Uterus (tissue), 4 donors: Measurements from ENCODE around the gene STK36. TPM values are rescaled to one million over a fixed set of nuclear protein-coding genes. Genes with fewer than 3 reads are reported as not detected.
A peak's percentile ranks its signal among the peaks of the same experiment; 100 is the strongest.

Experiments
- DNase-seq, 2 donors: peaks; one replicate each; pipeline ENCODE4 v3.0.0-alpha.2; 2019 to 2020
- H3K27ac ChIP-seq, 2 donors: fragments of 200-600 bp; sonication (generic); 1 replicate in 1 of 2; 2 replicates in 1 of 2; pipeline ENCODE4 v1.5.1; 2016 to 2018
- H3K27me3 ChIP-seq, 2 donors: fragments of 200-600 bp; sonication (generic); one replicate each; pipeline ENCODE4 v1.5.1; 2018 to 2019; ENCODE audit warnings: control low read depth in 1 of 2
- H3K36me3 ChIP-seq, 2 donors: fragments of 200-600 bp; sonication (generic); one replicate each; pipeline ENCODE4 v1.5.1; 2019; ENCODE audit warnings: control low read depth in 1 of 2
- H3K4me1 ChIP-seq, 2 donors: fragments of 200-600 bp; sonication (generic); one replicate each; pipeline ENCODE4 v1.5.1; 2018 to 2019; ENCODE audit warnings: control low read depth in 1 of 2
- H3K4me3 ChIP-seq, 2 donors: fragments of 200-600 bp; sonication (generic); 1 replicate in 1 of 2; 2 replicates in 1 of 2; pipeline ENCODE4 v1.5.1; 2018 to 2019; ENCODE audit warnings: mild to moderate bottlenecking in 1 of 2
- H3K9me3 ChIP-seq, 2 donors: fragments of 200-600 bp; sonication (generic); one replicate each; pipeline ENCODE4 v1.5.1; 2019; ENCODE audit warnings: control low read depth in 1 of 2
- CTCF ChIP-seq, 4 experiments: fragments of 200-600 bp in 2 of 4; fragments of 450-650 bp in 2 of 4; sonication (generic) in 2 of 4; IDR thresholded peaks; one replicate each; pipeline ENCODE4 v1.5.1; 2016 to 2019; ENCODE audit warnings: antibody characterized with exemption in 4 of 4, mild to moderate bottlenecking in 2 of 4, moderate library complexity in 1 of 4
- POLR2A ChIP-seq, 2 donors: fragments of 450-650 bp; IDR thresholded peaks; one replicate each; pipeline ENCODE4 v1.6.1; 2016; ENCODE audit warnings: antibody characterized with exemption in 2 of 2, mild to moderate bottlenecking in 1 of 2, moderate library complexity in 1 of 2
- intact Hi-C: fragments of 100-400 bp; cut with DNase I; formaldehyde crosslinking; loops from one replicate; pipeline ENCODE4 v1.15.1; 2023; ENCODE audit warnings: low total_unique reads
- total RNA-seq, 4 donors: library from RNA; depleted of rRNA in 3 of 4; stranded (reverse); fragments of >200 nt in 3 of 4; gene quantifications; one replicate each; pipeline versions ENCODE4 v1.1.0 to v1.2.4, GENCODE V29; 2014 to 2023
- donor health status: DM: yes; HTN: yes; CAD: no.

The STK36 gene
- total RNA-seq, 4 donors from 2014 or later: 7.4 to 52.1 (median 45.5) TPM

- Histone ChIP-seq H3K4me3 (no peak overlapping the region), H3K36me3 (no peaks in the 10 kb centered on the region), H3K27ac (no peak overlapping the region), H3K27me3 (no peaks in the 10 kb centered on the region), H3K4me1 (peaks cover 0 to 10% of the 10 kb centered on the region in 2 donors), H3K9me3 (no peaks in the 10 kb centered on the region)
- TF ChIP-seq POLR2A (IDR thresholded peaks at IDR 0.05): no peak
- TF ChIP-seq CTCF (IDR thresholded peaks at IDR 0.05): no peak
- no peak for DNase-seq
- intact Hi-C loops: no loop called here
These were observed 9.1 kb upstream of the STK36 start for GRCh38 chr2:218662827-218663226.

GRCh38 chr2:218663901-218664300 lies 8.0 kb upstream of the STK36 start:
- TF ChIP-seq CTCF (IDR thresholded peaks at IDR 0.05) (no peak), POLR2A (IDR thresholded peaks at IDR 0.05) (no peak)
- H3K4me3 ChIP-seq: no peak overlapping the region
- no peaks in the 10 kb centered on the region for H3K9me3 ChIP-seq
- DNase-seq: no peak
- intact Hi-C loops: no loop called here
- H3K27ac ChIP-seq: no peak overlapping the region
- peaks cover 0 to 4% of the 10 kb centered on the region in 2 donors for H3K4me1 ChIP-seq
- H3K27me3 ChIP-seq: no peaks in the 10 kb centered on the region
- no peaks in the 10 kb centered on the region for H3K36me3 ChIP-seq

- DNase-seq: no peak
These were observed 7.2 kb upstream of the STK36 start for GRCh38 chr2:218664653-218665052.

GRCh38 chr2:218671097-218671653 lies 711 bp upstream of the STK36 start:
- DNase-seq: no peak
- Histone ChIP-seq H3K27me3 (no peaks in the 10 kb centered on the region), H3K4me3 (peak overlapping the region; percentile 80 to 96), H3K9me3 (no peaks in the 10 kb centered on the region), H3K4me1 (peaks cover 0 to 8% of the 10 kb centered on the region in 2 donors), H3K27ac (peak overlapping the region; percentile 60 to 84), H3K36me3 (no peaks in the 10 kb centered on the region)
- TF ChIP-seq CTCF (IDR thresholded peaks at IDR 0.05): no peak
- no peak for TF ChIP-seq POLR2A (IDR thresholded peaks at IDR 0.05)
- intact Hi-C loops: no loop called here

More at GRCh38 chr2:218664653-218665052, 7.2 kb upstream of the STK36 start:
- TF ChIP-seq CTCF (IDR thresholded peaks at IDR 0.05) (no peak), POLR2A (IDR thresholded peaks at IDR 0.05) (no peak)
- Histone ChIP-seq H3K4me1 (peaks cover 0 to 4% of the 10 kb centered on the region in 2 donors), H3K27me3 (no peaks in the 10 kb centered on the region), H3K4me3 (no peak overlapping the region), H3K36me3 (no peaks in the 10 kb centered on the region), H3K27ac (no peak overlapping the region), H3K9me3 (no peaks in the 10 kb centered on the region)
- intact Hi-C loops: no loop called here

- no peaks in the 10 kb centered on the region for H3K9me3 ChIP-seq
- intact Hi-C loops: no loop called here
- DNase-seq: no peak
- no peaks in the 10 kb centered on the region for H3K4me1 ChIP-seq
- H3K27me3 ChIP-seq: no peaks in the 10 kb centered on the region
- no peak for TF ChIP-seq POLR2A (IDR thresholded peaks at IDR 0.05)
- no peak for TF ChIP-seq CTCF (IDR thresholded peaks at IDR 0.05)
- no peaks in the 10 kb centered on the region for H3K36me3 ChIP-seq
- no peak overlapping the region for H3K4me3 ChIP-seq
- H3K27ac ChIP-seq: no peak overlapping the region
These were observed 7.2 kb downstream of the STK36 start for GRCh38 chr2:218679119-218679518.
